Sigmoid colon (tissue), 7 donors: ENCODE measurements around the gene HOXC5. TPM values are rescaled to one million over a fixed set of nuclear protein-coding genes. Genes with fewer than 3 reads are reported as not detected.
A peak's percentile ranks its signal among the peaks of the same experiment; 100 is the strongest.

Source experiments
- DNase-seq: peaks from one replicate; pipeline ENCODE4 v3.0.0-alpha.2; 2019
- H3K27ac ChIP-seq, 4 donors: fragments of 200-600 bp; sonication (generic); one replicate each; pipeline ENCODE4 v1.5.1; 2016 to 2019; ENCODE audit warnings: mild to moderate bottlenecking in 1 of 4
- H3K27me3 ChIP-seq, 3 donors: fragments of 200-600 bp; sonication (generic); one replicate each; pipeline ENCODE4 v1.5.1; 2019; ENCODE audit warnings: mild to moderate bottlenecking in 1 of 3
- H3K36me3 ChIP-seq, 4 donors: fragments of 200-600 bp; sonication (generic); one replicate each; pipeline ENCODE4 v1.5.1; 2016 to 2019
- H3K4me1 ChIP-seq, 4 donors: fragments of 200-600 bp; sonication (generic); one replicate each; pipeline ENCODE4 v1.5.1; 2017 to 2019
- H3K4me3 ChIP-seq, 4 donors: fragments of 200-600 bp; sonication (generic); one replicate each; pipeline ENCODE4 v1.5.1; 2017 to 2019; ENCODE audit warnings: mild to moderate bottlenecking in 2 of 4, moderate library complexity in 1 of 4
- H3K9me3 ChIP-seq, 4 donors: fragments of 200-600 bp in 3 of 4; sonication (generic) in 3 of 4; one replicate each; pipeline versions ENCODE4 v1.5.1 to v1.6.1; 2013 to 2019
- EP300 ChIP-seq, 4 donors: sonication (generic); formaldehyde crosslinking; IDR thresholded peaks; one replicate each; pipeline ENCODE4 v1.6.1; 2017; ENCODE audit warnings: antibody characterized with exemption in 4 of 4
- POLR2A ChIP-seq, 2 donors: fragments of 450-650 bp; IDR thresholded peaks; one replicate each; pipeline ENCODE4 v1.6.1; 2016; ENCODE audit warnings: antibody characterized with exemption in 2 of 2, mild to moderate bottlenecking in 2 of 2, moderate library complexity in 2 of 2
- POLR2AphosphoS5 ChIP-seq, 4 donors: sonication (generic); formaldehyde crosslinking; IDR thresholded peaks; one replicate each; pipeline ENCODE4 v1.6.1; 2017; ENCODE audit warnings: antibody characterized with exemption in 4 of 4
- WGBS, 2 donors: extraction: QIAGEN DNeasy Blood & Tissue Kit; methylation state at CpG; one replicate each; pipeline ENCODE4 v1.1.7; 2013; 5-methylcytosine and 5-hydroxymethylcytosine counted together
- intact Hi-C: fragments of 100-400 bp; cut with DNase I; formaldehyde crosslinking; loops from one replicate; pipeline ENCODE4 v1.15.1; 2023
- polyA plus RNA-seq, 3 donors: library from polyadenylated mRNA; stranded (reverse); fragments of 200-250 nt; gene quantifications; one replicate each; pipeline ENCODE4 v1.2.3, GENCODE V29; 2013
- total RNA-seq, 4 donors: library from RNA; depleted of rRNA; stranded (reverse); fragments of >200 nt; gene quantifications; one replicate each; pipeline ENCODE4 v1.1.0, GENCODE V29; 2016
- TF ChIP-seq, protein P1 (sequence below), 4 experiments: fragments of 450-650 bp in 3 of 4; fragments of 200-600 bp in 1 of 4; IDR thresholded peaks; one replicate each; pipeline ENCODE4 v1.5.1; 2016 to 2019; ENCODE audit warnings: antibody characterized with exemption in 4 of 4, mild to moderate bottlenecking in 3 of 4, moderate library complexity in 2 of 4
- donor health status: healthy with polysubstance abuse.
- donor health status: Bipolar disorder and iron deficiency.
- donor health status: healthy.

HOXC5 gene
- total and polyA plus RNA-seq, 7 donors = 0.03 to 1.4 TPM; not detected in 5

DNA sequence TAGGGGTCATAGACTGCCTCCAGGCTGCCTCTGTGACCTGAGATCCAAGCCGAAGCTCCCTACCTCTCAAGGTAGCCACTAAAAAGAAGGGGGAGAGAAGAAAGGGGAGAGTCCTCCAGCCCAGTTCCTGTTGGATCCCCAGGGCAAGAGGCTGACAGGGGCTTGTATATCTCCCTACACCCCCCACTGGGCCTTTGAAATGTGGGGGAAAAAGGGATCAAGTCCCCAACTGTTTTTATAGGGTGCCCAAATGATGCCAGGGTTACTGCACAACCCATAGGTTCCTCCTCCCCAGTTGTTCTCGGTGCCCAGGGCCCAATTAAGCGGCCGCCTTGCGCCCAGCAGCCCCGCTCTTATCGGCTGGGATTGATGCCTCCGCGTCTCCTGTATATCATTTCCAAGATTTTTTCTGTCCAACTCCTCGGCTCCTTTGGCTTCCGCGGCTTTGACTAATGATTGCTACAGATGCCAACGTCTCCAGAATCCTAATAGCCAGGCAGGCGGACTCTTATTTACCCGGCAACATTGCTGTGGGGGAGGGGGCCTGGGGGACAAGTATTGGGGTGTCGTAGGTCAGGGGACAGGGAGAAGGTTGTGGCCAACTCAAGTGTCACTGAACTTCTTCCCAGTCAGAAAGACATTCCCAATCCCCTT, 13.1 kb downstream of the HOXC5 start:
- intact Hi-C loops = loop anchor here (1.0 kb wide), 1 partner anchor 15 kb away; no protein-coding TSS in a partner anchor
- TF ChIP-seq POLR2AphosphoS5 (IDR thresholded peaks at IDR 0.05) (no peak), EP300 (IDR thresholded peaks at IDR 0.05) (no peak), POLR2A (IDR thresholded peaks at IDR 0.05) (no peak)
- TF ChIP-seq, protein P1, sequence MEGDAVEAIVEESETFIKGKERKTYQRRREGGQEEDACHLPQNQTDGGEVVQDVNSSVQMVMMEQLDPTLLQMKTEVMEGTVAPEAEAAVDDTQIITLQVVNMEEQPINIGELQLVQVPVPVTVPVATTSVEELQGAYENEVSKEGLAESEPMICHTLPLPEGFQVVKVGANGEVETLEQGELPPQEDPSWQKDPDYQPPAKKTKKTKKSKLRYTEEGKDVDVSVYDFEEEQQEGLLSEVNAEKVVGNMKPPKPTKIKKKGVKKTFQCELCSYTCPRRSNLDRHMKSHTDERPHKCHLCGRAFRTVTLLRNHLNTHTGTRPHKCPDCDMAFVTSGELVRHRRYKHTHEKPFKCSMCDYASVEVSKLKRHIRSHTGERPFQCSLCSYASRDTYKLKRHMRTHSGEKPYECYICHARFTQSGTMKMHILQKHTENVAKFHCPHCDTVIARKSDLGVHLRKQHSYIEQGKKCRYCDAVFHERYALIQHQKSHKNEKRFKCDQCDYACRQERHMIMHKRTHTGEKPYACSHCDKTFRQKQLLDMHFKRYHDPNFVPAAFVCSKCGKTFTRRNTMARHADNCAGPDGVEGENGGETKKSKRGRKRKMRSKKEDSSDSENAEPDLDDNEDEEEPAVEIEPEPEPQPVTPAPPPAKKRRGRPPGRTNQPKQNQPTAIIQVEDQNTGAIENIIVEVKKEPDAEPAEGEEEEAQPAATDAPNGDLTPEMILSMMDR (IDR thresholded peaks at IDR 0.05) = no peak
- Histone ChIP-seq H3K9me3 (no peaks in the 10 kb centered on the region), H3K27me3 (peaks cover 62 to 100% (median 98%) of the 10 kb centered on the region in 3 donors), H3K4me1 (peaks cover 0 to 13% (median 11%) of the 10 kb centered on the region in 4 donors), H3K4me3 (no peak overlapping the region), H3K36me3 (no peaks in the 10 kb centered on the region), H3K27ac (no peak overlapping the region)
- 32 to 36% methylated on average over 16 of the region's 16 CpGs for WGBS, 2 donors
- DNase-seq = no peak

DNA sequence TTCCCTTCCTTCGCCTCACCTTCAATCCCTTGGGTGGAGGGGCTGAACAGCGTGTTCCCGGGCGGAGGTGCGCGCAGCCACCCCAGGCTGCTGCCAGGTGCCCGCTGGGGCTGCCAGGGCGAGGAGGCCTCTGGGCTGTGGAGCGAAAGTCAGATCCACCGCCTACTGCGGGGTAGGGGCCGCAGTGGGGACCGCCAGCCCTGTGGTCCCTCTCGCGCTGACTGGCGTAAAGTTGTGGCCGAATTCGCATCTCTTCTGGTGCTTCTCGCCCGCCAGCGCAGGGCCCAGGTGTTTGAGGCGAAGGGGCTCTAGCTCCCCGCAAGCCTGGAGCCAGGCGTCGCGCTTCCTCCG, 13.9 kb downstream of the HOXC5 start:
- H3K9me3 ChIP-seq = no peaks in the 10 kb centered on the region
- no peaks in the 10 kb centered on the region for H3K36me3 ChIP-seq
- peak overlapping the region in 3 of 4 donors; percentile 1 to 26 (median 24) for H3K4me3 ChIP-seq
- peaks cover 68 to 100% (median 98%) of the 10 kb centered on the region in 3 donors for H3K27me3 ChIP-seq
- DNase-seq = no peak
- peaks cover 0 to 21% (median 17%) of the 10 kb centered on the region in 4 donors for H3K4me1 ChIP-seq
- no peak overlapping the region for H3K27ac ChIP-seq
- intact Hi-C loops = no loop called here
- WGBS, 2 donors = 13 to 34% methylated on average over 27 of the region's 27 CpGs
- TF ChIP-seq POLR2A (IDR thresholded peaks at IDR 0.05) = no peak
- TF ChIP-seq, protein P1 (IDR thresholded peaks at IDR 0.05) = no peak

DNA sequence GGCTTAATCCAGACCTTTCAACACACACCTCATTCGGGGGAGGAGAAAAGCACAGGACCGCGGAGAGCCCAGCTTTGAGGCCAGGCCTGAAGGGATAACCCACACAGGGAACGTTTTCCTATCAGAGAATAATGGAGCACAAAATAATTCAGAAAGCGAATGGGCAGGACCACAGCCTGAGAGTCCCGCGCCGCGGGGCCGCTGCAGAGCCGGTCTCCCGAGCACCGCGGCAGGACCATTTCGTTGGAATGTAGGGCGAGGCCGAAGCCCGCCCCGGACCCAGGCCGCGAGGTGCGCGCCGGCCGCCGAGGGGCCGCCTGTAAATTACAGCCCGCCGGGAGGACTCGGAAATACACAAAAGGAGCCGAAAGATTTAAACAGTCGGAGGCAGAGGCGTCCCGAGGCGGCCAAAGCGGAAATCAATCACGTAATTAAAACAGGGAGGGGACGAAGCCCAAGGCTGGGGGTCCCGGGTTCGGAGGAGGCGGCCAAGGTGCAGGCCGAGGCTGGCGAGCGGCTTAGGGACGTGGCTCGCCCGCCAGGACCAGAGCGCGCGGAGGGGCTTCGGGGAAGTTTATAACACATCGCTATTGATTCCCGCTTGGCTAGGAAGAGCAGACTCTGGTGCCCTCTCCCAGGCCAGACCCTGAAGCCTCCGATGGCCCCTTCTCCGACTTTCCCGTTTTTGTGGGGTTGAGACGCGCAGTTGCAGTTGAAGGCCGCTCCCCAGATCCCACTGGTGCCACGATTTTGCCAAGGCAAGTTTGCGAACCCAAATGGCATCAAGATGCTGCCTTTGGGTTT, 14.5 kb downstream of the HOXC5 start:
- Histone ChIP-seq H3K9me3 (no peaks in the 10 kb centered on the region), H3K36me3 (no peaks in the 10 kb centered on the region), H3K4me3 (peak overlapping the region; percentile 1 to 26 (median 15)), H3K27ac (no peak overlapping the region), H3K4me1 (peaks cover 0 to 26% (median 22%) of the 10 kb centered on the region in 4 donors), H3K27me3 (peaks cover 65 to 100% (median 93%) of the 10 kb centered on the region in 3 donors)
- TF ChIP-seq, protein P1 (IDR thresholded peaks at IDR 0.05) = no peak
- TF ChIP-seq POLR2A (IDR thresholded peaks at IDR 0.05) (no peak), EP300 (IDR thresholded peaks at IDR 0.05) (no peak), POLR2AphosphoS5 (IDR thresholded peaks at IDR 0.05) (peak in 1 of 4 donors; percentile 9)
- intact Hi-C loops = no loop called here
- DNase-seq = no peak
- 8 to 19% methylated on average over 61 of the region's 61 CpGs for WGBS, 2 donors

DNA sequence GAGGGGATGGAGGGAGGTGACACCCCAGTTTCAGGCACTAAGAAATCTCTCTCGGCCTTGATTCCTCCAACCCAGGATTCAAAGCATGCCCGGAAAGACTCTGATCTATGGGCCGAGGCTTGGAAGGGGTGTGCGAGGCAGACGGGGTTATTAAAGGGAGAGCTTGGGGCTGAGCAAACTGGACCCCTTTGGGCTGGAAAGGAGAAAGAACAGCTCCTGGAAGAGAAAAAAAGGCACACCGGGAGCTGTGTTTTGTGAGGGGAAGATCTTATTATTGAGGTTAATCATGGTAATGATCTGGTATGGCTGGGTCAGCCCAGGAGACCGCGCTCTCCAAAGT, 15.1 kb downstream of the HOXC5 start:
- peaks cover 0 to 32% (median 28%) of the 10 kb centered on the region in 4 donors for H3K4me1 ChIP-seq
- no peaks in the 10 kb centered on the region for H3K9me3 ChIP-seq
- TF ChIP-seq POLR2AphosphoS5 (IDR thresholded peaks at IDR 0.05) (no peak), EP300 (IDR thresholded peaks at IDR 0.05) (no peak)
- TF ChIP-seq, protein P1 (IDR thresholded peaks at IDR 0.05) = no peak
- H3K4me3 ChIP-seq = no peak overlapping the region
- no peak for DNase-seq
- no peaks in the 10 kb centered on the region for H3K36me3 ChIP-seq
- 31 to 45% methylated on average over 8 of the region's 8 CpGs for WGBS, 2 donors
- peaks cover 68 to 100% (median 92%) of the 10 kb centered on the region in 3 donors for H3K27me3 ChIP-seq
- H3K27ac ChIP-seq = no peak overlapping the region
- intact Hi-C loops = no loop called here
